ENCODE measurements around the gene AFF4.
A peak's percentile ranks its signal among the peaks of the same experiment; 100 is the strongest.
"Not testable (repeated sequence)": the region's sequence is repeated elsewhere in the genome, so short reads cannot be mapped to it uniquely, and the experiment has no call there.

AFF4 gene

GRCh38 chr5:132884548-132884947, 78.9 kb downstream of the AFF4 start:
- no peak for DNase-seq

- DNase-seq: peak; percentile 25
These were observed 80.1 kb downstream of the AFF4 start for GRCh38 chr5:132883261-132883834.

DNA sequence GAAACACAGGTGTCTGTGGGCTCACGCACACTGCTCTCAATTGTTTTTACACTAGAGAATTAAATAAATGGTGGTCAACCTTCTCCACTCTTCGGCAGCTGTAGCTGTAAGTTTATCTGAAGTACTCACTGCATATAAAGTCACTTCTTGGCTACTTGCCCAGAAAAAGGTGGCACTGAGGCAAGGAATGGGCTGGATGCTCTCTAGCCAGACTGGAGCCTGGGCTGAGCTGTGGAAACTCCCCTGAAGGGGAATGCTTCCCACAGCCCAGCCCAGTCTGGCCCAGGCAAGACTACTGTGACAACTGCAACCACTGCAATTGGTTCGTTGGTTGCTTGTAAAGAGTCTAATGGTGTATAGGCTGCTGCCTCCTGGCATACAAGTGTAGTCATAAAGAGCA, 85.5 kb downstream of the AFF4 start:
- DNase-seq: no peak

GRCh38 chr5:132877466-132877865, 86.0 kb downstream of the AFF4 start:
- DNase-seq: no peak

DNA sequence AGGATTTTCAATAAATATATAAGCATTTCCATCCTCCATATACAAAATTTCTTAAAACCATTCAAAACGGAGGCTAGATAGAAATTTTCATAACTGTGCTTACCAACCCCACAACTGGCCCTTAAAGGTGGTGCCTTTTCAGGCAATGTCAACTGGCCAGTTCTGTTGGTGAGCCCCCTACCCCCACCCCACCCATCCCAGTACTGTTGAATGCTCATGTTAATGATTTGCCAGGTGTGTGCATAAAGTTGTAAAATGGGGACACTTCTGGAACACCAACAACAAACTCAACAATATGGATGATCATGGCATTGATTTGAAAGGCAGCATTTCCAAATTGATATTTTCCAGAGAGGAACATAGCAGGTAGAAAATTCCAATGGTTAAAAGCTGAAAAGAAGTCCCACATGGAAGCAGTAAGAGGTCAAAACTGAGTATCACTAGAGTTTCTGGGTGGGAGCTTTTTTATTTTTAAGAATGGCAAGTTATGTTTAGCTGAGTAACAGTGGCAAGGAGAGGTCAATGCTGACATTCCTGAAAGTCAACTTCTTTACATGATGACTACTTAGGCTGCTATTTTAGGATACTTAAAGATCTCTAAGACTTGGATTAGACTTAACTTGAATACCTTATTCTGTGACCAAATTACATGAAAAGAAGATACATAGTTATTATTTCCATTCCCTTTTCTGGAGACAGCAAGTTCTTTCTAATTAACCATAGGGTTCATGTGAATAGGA, 87.2 kb downstream of the AFF4 start:
- no peak for DNase-seq

GRCh38 chr5:132873930-132874271, 89.5 kb downstream of the AFF4 start:
- DNase-seq: no peak

DNA sequence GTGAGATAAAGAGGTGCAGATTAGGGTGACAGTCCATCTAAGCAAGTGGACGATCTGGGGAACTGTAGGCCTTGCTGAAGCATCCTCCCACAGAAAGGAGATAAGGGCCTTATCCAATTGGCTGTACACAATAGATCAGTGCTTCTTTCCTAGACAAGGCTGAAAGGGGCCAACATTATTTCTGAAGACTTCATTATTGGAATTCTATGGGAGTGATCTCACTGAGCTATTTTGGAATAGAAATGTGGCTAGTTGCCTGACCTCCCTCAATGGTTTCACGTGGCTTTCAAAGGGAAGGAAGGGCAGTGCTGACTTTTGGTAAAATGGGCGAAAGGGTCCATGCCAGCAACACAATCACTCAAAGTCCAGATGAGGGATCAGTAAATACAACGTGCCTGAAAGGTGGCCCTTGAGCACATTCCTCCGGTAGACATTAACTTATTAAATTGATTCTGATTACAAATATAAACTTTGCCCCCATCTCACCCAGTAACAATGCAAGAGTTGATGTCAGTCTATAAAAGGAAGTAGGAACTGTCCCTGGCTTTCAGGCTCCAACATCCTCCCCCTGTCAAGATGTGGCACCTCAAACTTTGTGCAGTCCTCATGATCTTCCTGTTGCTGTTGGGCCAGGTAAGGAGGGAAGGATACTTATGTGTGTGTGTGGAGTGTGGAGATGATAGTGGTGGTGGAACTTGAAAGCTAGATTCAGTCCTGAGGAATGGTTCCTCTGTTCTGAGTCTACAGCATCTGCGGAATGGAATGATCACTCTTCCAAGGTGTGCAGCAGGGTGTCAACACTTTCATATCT, 90.1 kb downstream of the AFF4 start, which contains the start of gene LEAP2:
Gene LEAP2, plus strand, starts transcription at position 550 of the 811 bp plus-strand sequence. Its CDS starts 27 bp downstream, at position 577.
- DNase-seq: no peak

DNA sequence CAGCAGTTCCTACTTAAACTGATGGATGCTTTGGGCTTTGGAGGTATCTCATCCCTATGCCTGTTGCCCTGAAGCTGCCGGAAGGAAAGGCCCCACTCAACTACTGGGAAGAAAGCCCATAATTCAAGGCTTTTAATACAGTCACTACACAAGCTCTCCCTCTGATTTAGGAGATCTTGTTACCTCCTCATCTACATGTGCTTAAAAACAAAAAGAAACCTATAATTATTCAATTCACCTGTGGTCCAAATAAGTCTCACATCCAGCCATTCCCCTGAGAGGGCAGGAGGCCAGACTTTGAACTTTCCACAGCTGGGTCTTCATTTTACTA, 90.7 kb downstream of the AFF4 start:
- DNase-seq: no peak

DNA sequence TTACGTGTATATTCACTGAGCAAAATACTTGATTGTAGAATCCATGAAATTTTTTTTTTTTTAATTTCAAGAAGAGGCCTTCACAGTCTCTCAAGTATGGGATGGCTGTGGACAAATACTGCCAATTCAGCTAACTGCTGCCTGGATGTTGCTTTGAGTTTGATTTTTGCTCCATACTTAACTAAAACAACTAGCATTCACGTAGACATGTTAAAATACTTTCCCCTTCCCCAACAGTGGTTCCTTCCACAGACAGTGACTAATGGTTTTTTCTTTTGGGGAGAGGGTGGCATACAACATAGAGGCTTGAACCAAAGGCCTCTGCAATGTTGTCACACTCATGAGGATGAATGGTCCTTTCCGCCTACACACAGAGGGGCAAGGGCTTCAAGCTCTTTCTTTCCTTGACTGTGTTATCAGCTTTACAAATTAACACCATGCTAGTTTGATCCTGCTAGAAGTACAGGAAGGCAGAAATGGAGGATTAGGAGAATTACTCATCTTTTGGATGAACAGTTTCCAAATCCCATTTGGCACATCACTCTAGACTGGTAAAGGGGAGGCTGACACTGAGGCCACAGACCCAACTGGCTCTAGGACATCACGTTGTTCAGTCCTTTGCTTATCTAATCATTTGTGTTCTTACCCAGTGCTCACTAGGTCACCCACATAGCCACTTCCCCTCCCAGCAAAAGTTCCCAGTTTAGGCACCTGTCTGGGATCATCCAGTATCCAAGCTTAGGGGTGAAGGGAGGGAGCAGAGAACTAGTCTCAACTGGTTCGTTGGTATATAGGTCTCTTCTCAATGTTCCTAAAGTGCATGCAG, 91.8 kb downstream of the AFF4 start:
- no peak for DNase-seq

GRCh38 chr5:132870801-132871200, 92.6 kb downstream of the AFF4 start:
- no peak for DNase-seq

DNA sequence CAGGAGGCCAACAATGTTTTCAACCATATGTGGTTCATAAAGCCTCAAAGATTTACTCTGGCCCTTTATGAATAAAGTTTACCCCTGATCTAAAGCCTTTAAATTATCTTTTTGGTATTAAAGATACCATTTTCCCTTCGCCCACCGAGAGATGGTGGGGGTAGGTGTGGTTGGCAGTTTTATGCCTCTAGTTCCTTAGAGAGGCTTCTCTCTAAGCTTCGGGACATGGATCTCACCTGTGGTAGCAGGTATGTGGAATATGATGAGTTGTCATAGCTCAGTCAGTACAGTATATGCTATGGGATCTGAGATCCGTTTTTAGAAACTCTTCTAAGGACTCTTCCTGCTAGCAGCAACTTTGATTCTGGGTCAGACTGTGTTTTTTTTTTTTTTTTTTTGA, 94.7 kb downstream of the AFF4 start:
- no peak for DNase-seq

DNA sequence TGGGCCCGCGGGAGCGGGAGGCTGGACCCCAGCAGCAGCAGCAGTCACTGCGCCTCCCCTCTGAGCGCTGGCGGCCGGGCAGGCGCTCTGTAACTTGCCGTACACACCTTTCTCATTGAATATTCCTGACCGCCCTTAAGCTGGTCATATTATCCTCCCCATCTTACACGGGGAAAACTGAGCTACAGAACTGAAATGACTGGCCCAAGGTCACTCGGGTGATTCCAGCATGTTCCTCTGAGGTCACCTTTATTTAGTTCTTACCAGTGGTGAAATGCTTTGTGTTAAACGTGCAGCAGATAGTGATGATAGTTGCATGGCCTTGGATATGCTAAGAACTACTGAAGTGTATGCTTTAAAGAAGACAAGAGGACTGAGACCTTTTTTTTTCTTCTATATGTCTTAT, 96.4 kb downstream of the AFF4 start:
- no peak for DNase-seq

- peak; percentile 94 for DNase-seq
These were observed 96.9 kb downstream of the AFF4 start, which contains the start of the genes GDF9 and UQCRQ for GRCh38 chr5:132866342-132867045. Gene GDF9 (minus strand): TSS chr5:132866469. CDS start chr5:132864533, 1,936 bp downstream. Gene UQCRQ (plus strand): TSS chr5:132866642. CDS start chr5:132866882, 240 bp downstream.

DNA sequence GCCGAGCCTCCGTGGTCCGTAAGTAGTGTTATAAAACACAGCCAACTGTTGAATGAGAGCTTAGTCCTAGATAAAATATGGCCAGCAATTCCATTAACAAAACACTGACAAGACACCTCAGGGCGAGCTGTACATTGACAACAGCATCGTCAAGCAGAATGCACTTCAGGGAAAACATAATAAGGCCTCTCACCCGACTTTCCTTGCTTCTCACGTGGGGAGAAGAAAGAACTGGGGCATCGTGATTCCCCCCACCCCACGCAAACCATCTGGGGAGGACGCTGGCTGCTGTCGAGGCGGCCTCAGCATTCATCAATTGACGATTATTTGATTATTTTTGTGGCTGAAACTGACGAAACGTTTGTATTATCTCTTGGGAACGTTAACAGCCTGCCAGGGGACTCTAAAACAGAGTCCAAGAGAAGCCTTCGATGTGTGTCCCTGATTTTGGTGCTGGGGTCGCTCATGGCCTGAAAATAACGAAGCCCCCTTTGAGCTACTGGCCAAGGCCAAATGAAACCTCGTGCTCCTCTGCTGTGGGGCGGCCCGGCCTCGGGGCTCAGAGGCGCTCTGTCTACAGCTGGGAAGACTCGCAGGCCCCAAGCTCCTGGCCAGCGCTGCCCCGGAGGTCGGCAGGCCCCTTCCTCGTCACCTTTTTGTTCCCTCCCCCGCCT, 97.6 kb downstream of the AFF4 start:
- DNase-seq: no peak

DNA sequence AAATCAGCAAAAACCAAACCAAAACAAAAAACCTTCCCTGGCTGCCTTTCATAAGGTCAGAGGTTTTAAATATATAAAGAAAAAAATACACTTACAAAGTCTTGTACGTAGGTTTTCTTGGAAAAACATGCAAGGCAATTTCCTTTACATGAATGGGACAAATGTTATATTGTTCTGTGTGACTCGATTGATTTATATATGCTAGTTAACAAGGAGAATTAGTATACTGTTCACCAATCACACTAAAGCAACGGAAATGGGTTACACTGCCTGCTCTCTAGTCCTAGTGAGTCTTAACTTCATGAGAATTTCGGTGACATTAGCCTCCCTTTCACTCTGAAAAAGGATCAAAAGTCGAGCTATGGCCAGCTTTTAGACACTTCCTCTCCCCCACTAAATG, 102.7 kb downstream of the AFF4 start:
- no peak for DNase-seq

- DNase-seq: no peak
These were observed 103.5 kb downstream of the AFF4 start for GRCh38 chr5:132859889-132860437.

DNA sequence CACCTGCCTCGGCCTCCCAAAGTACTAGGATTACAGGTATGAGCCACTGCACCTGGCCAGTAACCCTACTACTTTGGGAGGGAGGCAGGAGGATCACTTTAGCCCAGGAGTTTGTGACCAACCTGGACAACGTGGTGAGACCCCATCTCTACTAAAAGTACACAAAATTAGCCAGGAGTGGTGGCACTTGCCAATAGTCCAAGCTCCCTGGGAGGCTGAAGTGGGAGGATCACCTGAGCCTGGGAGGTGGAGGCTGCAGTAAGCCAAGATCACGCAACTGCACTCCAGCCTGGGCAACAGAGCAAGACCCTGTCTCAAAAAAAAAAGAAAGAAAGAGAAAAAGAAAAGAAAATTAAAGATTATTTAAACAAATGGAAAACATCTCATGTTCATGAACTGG, 107.4 kb downstream of the AFF4 start:
- DNase-seq: no peak

- DNase-seq: not testable (repeated sequence)
These were observed 108.4 kb downstream of the AFF4 start for GRCh38 chr5:132854992-132855391.

DNA sequence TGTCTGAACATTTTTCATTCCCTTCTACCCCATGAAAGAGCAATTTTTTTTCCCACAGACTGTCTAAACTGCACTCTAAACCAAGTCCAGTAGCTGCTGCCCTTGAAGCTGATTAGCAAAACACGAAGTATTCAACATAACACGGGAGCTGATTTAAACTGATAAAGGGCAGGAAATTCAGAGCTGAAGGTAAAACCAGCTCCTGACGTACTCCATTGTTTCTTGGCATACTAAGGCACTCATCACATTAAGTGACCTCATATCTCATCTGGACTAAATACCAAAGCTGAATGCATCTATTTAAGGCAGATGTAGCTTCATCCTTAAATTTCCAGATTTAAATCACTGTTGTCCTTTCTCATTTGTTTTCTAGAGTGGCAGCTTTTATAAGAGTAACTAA, 109.1 kb downstream of the AFF4 start:
- no peak for DNase-seq

- DNase-seq: no peak
These were observed 109.6 kb downstream of the AFF4 start for GRCh38 chr5:132853790-132854189.

GRCh38 chr5:132853323-132853722, 110.1 kb downstream of the AFF4 start:
- no peak for DNase-seq

Data from NCI-H524 treated with DMSO at 0.1 percent for 48 hours (cell line).